ENCODE data around the gene CAMK1. TPM values are rescaled to one million over a fixed set of nuclear protein-coding genes. Genes with fewer than 3 reads are reported as not detected.

The CAMK1 gene
- total and polyA plus RNA-seq, 10 donors, result 10.1 to 30.5 (median 22.7) TPM

DNA sequence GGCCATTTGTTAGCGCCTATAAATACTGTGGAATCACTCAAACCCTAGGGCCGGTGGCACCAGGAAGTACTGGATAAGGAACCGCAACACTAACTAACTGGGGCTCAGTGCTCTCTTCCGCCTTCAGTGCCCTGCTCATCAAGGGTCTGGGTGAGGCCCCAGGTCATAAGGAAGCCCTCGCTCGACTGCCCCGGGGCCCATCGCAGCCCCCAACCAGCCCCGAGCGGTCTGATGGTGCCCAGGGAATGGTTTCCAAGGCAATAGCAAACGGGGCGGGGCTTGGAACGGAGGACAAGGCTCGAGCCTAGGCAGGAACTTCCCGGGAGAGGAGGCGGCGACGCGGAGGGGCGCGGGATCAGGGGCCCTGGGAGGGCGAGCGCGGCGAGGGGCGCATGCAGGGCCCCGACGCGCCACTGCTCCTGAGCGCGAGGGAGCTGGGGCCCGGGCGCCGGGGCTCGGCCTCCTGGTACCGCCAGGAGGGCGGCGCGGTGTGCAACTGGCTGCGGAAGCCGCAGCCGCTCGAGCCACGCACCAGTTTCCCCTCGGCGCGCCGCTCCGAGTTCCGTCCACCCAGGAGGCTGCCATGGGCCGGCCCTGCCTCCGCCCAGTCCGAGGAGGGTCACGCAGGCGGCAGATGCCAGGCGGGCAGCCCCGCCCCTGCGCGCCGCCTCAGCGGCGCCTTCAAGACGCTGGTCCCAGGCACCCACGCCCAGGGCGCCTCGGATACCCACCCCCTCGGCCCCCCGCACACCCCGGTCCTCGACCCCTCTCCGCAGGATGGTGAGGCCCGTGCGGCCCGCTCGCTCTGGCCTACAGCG, 40.1 kb upstream of the CAMK1 start, which contains the start of gene TTLL3:
TTLL3 (plus strand) TSS at position 648 of the 818 bp plus-strand sequence. CDS start 400 bp downstream, outside the sequence.
- Histone ChIP-seq H3K27ac (peak within 1 kb of the TSS; percentile 91 to 97 (median 94)), H3K36me3 (peaks cover 0 to 76% (median 27%) of the 10 kb centered on the region in 6 donors), H3K27me3 (replicated peaks in 1 of 7) (no peaks in the 10 kb centered on the region), H3K4me1 (peaks cover 4 to 58% (median 31%) of the 10 kb centered on the region in 6 donors), H3K9me3 (no peaks in the 10 kb centered on the region), H3K4me3 (peak within 1 kb of the TSS; percentile 53 to 86 (median 70))
- intact Hi-C loops (cut with DNase I; ENCODE audit: low total_unique reads), result no loop called here
- TF ChIP-seq POLR2AphosphoS5 (IDR thresholded peaks at IDR 0.05) (peak; percentile 76 to 90 (median 85)), POLR2A (IDR thresholded peaks at IDR 0.05) (peak in 2 of 3 donors; percentile 3 to 47)
- TF ChIP-seq, protein P1, sequence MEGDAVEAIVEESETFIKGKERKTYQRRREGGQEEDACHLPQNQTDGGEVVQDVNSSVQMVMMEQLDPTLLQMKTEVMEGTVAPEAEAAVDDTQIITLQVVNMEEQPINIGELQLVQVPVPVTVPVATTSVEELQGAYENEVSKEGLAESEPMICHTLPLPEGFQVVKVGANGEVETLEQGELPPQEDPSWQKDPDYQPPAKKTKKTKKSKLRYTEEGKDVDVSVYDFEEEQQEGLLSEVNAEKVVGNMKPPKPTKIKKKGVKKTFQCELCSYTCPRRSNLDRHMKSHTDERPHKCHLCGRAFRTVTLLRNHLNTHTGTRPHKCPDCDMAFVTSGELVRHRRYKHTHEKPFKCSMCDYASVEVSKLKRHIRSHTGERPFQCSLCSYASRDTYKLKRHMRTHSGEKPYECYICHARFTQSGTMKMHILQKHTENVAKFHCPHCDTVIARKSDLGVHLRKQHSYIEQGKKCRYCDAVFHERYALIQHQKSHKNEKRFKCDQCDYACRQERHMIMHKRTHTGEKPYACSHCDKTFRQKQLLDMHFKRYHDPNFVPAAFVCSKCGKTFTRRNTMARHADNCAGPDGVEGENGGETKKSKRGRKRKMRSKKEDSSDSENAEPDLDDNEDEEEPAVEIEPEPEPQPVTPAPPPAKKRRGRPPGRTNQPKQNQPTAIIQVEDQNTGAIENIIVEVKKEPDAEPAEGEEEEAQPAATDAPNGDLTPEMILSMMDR (IDR thresholded peaks at IDR 0.05 in 8 of 11, conservative IDR thresholded peaks at IDR 0.05 in 3 of 11), result no peak
- WGBS, 5 donors, result 0 to 3% (median 1%) methylated on average over 31 to 76 of the region's 76 CpGs
- peak; percentile 94 for DNase-seq

DNA sequence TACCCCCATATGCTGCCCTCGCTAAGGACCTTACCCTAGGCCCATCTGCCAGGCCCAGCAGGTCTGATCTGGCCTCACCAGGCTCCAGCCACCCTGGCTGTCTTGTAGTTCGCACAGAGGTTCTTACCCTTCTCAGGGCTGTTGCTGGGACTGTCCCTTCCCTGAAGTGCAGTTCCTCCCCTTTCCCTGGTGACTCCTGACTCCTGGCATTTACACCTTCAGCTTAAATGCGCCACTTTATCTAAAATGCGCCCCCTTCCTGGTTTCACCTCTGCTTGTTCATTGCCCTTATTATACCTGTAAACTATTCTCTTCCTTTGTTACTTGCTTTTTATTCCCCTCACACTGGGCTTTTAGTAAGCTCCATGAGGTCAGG, 39.5 kb upstream of the CAMK1 start:
- 72 to 78% (median 76%) methylated on average over 4 of the region's 4 CpGs for WGBS, 5 donors
- peak overlapping the region; percentile 91 to 97 (median 94) for H3K27ac ChIP-seq
- DNase-seq, result no peak
- H3K36me3 ChIP-seq, result peaks cover 0 to 76% (median 33%) of the 10 kb centered on the region in 6 donors
- H3K27me3 ChIP-seq (replicated peaks in 1 of 7), result no peaks in the 10 kb centered on the region
- intact Hi-C loops (cut with DNase I; ENCODE audit: low total_unique reads), result no loop called here
- H3K4me1 ChIP-seq, result peaks cover 4 to 58% (median 31%) of the 10 kb centered on the region in 6 donors
- TF ChIP-seq POLR2A (IDR thresholded peaks at IDR 0.05), result no peak
- TF ChIP-seq, protein P1 (IDR thresholded peaks at IDR 0.05 in 8 of 11, conservative IDR thresholded peaks at IDR 0.05 in 3 of 11), result no peak
- no peak for TF ChIP-seq POLR2AphosphoS5 (IDR thresholded peaks at IDR 0.05)
- H3K9me3 ChIP-seq, result no peaks in the 10 kb centered on the region
- peak overlapping the region in 7 of 8 donors; percentile 54 to 86 (median 71) for H3K4me3 ChIP-seq

DNA sequence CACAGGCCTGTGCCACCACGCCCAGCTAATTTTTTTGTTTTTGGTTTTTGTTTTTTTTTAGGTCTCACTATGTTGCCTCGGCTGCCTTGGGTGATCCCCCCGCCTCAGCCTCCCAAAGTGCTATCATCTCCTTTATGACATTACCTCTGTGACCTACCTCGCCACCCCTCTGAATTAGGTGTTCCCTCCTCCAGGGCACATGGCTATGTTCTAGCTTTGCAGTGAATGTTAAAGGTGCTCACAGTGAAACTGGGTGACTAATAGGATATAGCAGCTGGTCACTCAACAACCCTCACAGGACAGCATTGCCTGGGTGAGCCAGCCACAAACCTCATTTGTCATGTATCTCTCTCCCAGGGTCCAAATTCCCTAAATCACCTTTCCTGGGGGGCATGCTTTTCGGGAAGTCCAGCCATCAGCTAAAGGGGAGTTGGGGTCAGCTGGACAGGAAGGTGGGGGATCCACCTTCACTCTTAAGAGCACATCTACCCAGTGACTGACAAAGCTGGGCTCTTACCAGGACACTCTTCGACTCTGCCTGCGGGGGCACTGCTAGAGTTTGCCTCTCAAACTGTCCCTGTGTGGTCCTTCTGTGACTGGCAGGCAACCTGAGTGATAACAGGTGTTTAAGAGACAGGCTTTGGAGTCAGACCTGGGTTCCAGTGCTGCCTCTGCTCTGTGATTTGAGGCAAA, 38.7 kb upstream of the CAMK1 start:
- intact Hi-C loops (cut with DNase I; ENCODE audit: low total_unique reads), result no loop called here
- Histone ChIP-seq H3K36me3 (peaks cover 0 to 76% (median 40%) of the 10 kb centered on the region in 6 donors), H3K27ac (peak overlapping the region; percentile 91 to 97 (median 94)), H3K9me3 (no peaks in the 10 kb centered on the region), H3K4me3 (peak overlapping the region in 1 of 8 donors; percentile 86), H3K4me1 (peaks cover 4 to 58% (median 31%) of the 10 kb centered on the region in 6 donors), H3K27me3 (replicated peaks in 1 of 7) (no peaks in the 10 kb centered on the region)
- TF ChIP-seq, protein P1 (IDR thresholded peaks at IDR 0.05 in 8 of 11, conservative IDR thresholded peaks at IDR 0.05 in 3 of 11), result peak in 5 of 11 experiments; percentile 7 to 31 (median 17)
- TF ChIP-seq POLR2AphosphoS5 (IDR thresholded peaks at IDR 0.05), result no peak
- DNase-seq, result peak; percentile 24
- WGBS, 5 donors, result 52 to 66% (median 61%) methylated on average over 7 of the region's 7 CpGs
